GM12873 (cell line): ENCODE results near the gene HIVEP1.

Source experiments
- TF ChIP-seq, protein P1 (sequence below): IDR thresholded peaks from 2 replicates; pipeline ENCODE4 v1.5.1; 2012; ENCODE audit warnings: low read depth, mild to moderate bottlenecking, moderate library complexity, low read length, control low read depth; ENCODE audit not compliant: insufficient read depth; ENCODE audit errors: missing control alignments

Gene HIVEP1

GRCh38 chr6:12115001-12115400 is 102.9 kb downstream of the HIVEP1 start:
- TF ChIP-seq, protein P1, sequence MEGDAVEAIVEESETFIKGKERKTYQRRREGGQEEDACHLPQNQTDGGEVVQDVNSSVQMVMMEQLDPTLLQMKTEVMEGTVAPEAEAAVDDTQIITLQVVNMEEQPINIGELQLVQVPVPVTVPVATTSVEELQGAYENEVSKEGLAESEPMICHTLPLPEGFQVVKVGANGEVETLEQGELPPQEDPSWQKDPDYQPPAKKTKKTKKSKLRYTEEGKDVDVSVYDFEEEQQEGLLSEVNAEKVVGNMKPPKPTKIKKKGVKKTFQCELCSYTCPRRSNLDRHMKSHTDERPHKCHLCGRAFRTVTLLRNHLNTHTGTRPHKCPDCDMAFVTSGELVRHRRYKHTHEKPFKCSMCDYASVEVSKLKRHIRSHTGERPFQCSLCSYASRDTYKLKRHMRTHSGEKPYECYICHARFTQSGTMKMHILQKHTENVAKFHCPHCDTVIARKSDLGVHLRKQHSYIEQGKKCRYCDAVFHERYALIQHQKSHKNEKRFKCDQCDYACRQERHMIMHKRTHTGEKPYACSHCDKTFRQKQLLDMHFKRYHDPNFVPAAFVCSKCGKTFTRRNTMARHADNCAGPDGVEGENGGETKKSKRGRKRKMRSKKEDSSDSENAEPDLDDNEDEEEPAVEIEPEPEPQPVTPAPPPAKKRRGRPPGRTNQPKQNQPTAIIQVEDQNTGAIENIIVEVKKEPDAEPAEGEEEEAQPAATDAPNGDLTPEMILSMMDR = no peak

DNA sequence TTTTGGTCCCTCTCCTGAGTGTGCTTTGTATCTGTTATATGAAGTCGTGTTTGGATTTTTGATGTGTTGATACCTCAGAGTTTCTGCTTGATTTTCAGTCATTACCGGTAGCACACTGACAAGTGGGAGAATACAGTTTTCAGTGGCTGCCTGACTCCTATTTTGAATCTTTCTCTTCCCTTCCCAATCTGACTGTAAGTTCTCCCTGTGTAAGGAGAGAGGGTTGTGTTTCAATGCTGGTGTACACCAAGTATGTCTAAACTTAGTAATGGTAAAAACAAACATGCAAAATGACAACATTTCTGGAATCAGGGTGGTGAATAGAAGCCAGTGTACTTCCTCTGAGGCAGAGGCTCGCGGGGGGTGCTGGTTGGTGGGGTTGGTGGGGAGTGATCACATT is 103.4 kb downstream of the HIVEP1 start:
- TF ChIP-seq, protein P1 = no peak

- TF ChIP-seq, protein P1 = no peak
Measured at GRCh38 chr6:12116264-12116800, 104.2 kb downstream of the HIVEP1 start.

DNA sequence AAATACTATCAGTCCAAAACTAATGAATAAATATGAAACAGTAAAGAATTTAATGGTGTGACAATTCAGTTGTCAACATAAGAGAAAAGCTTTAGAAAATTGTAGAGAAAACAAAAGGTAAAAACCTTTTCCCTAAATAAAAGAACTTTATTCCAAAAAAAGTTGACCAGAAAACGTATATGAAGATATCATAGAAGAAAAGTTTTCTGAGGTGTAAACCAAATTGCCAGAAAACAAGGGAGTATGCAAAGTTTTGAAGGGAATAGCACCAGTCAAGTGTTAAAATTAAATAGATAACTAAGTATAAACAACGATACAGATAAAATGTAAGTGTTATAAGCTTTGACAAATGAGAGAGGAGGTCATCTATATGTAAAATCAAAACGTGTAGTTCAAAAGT is 104.9 kb downstream of the HIVEP1 start:
- TF ChIP-seq, protein P1 = no peak

GRCh38 chr6:12118607-12119006 is 106.5 kb downstream of the HIVEP1 start:
- TF ChIP-seq, protein P1 = no peak

GRCh38 chr6:12119085-12119588 is 107.0 kb downstream of the HIVEP1 start:
- TF ChIP-seq, protein P1 = no peak

DNA sequence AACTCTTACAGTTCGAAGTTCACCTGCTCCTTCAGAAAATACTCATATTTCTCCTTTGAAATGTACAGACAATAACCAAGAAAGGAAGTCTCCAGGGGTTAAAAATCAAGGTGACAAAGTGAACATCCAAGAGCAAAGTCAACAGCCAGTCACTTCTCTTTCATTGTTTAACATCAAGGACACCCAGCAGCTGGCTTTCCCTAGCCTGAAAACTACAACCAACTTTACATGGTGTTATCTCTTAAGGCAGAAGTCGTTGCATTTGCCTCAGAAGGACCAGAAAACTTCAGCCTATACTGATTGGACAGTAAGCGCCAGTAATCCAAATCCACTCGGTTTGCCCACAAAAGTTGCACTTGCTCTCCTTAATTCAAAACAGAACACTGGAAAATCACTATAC is 113.3 kb downstream of the HIVEP1 start:
- TF ChIP-seq, protein P1 = no peak

DNA sequence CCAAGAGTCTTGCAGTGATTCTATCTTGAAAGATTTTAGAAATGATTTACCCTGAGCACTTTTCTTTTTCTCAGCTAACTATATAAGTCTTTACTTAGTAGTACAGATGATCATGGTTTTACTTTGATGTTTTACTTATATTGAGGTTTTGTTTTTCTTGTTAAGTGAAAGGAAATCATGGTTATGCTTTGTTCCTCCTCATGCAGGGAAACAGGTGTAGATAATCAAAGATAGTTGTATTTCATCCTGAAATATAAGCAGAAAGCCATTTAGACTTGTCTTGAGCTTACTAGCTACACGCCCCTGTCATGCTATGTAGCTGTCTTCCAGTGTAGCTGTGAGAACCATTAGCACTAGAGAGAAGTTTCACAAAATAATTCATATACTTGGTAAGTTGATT is 113.9 kb downstream of the HIVEP1 start:
- TF ChIP-seq, protein P1 = no peak
